GM12875 (cell line): ENCODE measurements around the gene CHRNA5.

Experiments used
- H3K4me3 ChIP-seq: one replicate; pipeline ENCODE4 v1.5.1; 2011; ENCODE audit warnings: low read depth, low read length, control low read depth
- TF ChIP-seq, protein P1 (sequence below): IDR thresholded peaks from 2 replicates; pipeline ENCODE4 v1.5.1; 2011; ENCODE audit warnings: low read depth, mild to moderate bottlenecking, control low read depth, inconsistent platforms, low read length, moderate library complexity, borderline replicate concordance; ENCODE audit not compliant: insufficient read depth

CHRNA5 gene

GRCh38 chr15:78638658-78639314 lies 73.5 kb downstream of the CHRNA5 start:
- TF ChIP-seq, protein P1, sequence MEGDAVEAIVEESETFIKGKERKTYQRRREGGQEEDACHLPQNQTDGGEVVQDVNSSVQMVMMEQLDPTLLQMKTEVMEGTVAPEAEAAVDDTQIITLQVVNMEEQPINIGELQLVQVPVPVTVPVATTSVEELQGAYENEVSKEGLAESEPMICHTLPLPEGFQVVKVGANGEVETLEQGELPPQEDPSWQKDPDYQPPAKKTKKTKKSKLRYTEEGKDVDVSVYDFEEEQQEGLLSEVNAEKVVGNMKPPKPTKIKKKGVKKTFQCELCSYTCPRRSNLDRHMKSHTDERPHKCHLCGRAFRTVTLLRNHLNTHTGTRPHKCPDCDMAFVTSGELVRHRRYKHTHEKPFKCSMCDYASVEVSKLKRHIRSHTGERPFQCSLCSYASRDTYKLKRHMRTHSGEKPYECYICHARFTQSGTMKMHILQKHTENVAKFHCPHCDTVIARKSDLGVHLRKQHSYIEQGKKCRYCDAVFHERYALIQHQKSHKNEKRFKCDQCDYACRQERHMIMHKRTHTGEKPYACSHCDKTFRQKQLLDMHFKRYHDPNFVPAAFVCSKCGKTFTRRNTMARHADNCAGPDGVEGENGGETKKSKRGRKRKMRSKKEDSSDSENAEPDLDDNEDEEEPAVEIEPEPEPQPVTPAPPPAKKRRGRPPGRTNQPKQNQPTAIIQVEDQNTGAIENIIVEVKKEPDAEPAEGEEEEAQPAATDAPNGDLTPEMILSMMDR: peak; percentile 64; the same call in 1 of the 2 replicates
- H3K4me3 ChIP-seq: no peak overlapping the region

- TF ChIP-seq, protein P1: no peak
- H3K4me3 ChIP-seq: no peak overlapping the region
These were observed 75.3 kb downstream of the CHRNA5 start for GRCh38 chr15:78640527-78641101.

DNA sequence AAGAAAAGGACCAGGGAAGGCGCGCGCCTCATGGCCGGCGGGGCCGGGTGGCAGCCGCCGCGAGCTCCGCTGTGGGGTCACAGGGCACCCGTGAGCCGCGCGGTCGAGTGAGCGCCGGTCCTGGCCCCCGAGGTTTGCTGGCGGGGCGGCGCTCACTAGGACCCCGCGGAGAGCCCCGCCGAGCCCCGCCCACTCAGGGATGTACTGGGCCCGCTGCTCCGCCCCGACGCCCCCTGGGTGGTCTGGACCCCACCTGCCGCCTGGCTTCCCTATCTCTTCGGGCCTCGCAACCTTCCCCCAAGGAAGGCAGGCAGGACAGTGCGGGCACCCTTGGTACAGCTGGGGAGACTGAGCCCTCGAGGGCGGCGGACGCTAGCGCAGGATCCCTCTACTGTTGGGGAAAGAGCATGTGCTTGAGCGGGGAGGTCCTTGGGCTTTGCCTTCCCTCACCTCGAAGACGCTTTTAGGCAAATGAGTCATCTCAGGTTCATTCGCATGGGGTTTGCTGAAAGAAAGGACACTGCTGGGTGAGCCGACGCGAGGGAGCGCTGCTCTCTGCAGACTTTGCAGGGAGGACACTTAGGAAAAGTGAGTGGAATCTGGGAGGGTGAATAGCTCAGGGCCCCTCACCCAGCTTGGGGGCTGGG lies 75.9 kb downstream of the CHRNA5 start, which contains the start of gene CHRNB4:
TSS of gene CHRNB4 (minus strand) at position 109 of the 647 bp plus-strand sequence. CDS start at position 32, 77 bp downstream.
- H3K4me3 ChIP-seq: no peak within 1 kb of the TSS
- TF ChIP-seq, protein P1: no peak

DNA sequence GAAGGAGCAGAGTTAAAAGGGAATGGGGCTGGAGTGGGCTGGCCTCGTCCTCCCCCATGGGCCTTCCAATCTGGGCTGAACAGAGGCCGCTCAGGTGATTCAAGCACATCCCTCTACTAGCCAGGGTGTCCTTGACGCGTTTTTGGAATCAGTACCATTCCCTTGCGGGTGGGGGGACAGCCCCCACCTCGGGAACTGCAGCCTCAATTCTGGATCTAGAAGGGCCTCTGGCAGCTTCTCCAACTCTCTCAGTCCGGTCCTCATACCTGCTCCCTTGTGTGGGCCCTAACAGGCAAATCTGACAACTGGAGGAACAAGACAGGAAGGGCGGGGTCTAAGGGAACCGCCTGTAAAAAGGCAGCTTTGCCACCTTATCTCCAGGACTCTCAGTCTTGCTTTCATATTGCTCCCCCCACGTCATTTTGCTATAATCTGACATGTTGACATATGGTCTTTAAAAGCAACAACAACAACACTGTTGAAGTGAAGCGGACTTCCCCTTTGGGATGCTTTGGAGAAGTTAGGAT lies 76.5 kb downstream of the CHRNA5 start:
- no peak overlapping the region for H3K4me3 ChIP-seq
- TF ChIP-seq, protein P1: no peak

DNA sequence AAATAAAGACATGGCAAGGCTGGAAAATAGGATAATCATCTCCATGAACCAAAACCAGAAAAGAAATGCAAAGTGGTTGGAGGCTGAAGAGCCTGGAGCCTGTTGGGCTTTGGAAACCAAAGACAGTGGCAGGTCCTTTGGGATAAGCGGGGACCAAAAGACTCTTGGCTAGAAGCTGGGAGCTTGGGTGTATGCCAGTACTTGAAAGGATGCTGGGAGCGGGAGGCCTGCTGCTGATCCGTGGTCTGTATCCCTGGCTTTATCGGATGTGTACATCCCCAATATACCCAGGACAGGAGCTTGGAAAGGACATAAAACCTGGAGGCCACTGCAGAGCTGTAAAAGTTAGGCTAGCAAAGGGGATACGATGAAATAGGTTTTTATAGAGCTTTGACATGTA lies 77.0 kb downstream of the CHRNA5 start:
- H3K4me3 ChIP-seq: no peak overlapping the region
- TF ChIP-seq, protein P1: no peak
